ACC112 (cell line): Measurements from ENCODE around the gene APBB1IP.
"Not testable (repeated sequence)": the region's sequence is repeated elsewhere in the genome, so short reads cannot be mapped to it uniquely, and the experiment has no call there.

ENCODE experiments used
- H2AFZ ChIP-seq: fragments of 200-600 bp; sonication (generic); one replicate; pipeline ENCODE4 v1.6.0; 2017; ENCODE audit warnings: antibody characterized with exemption, low read length; ENCODE audit not compliant: unreplicated experiment
- H3K27ac ChIP-seq: fragments of 200-600 bp; sonication (generic); 2 replicates; pipeline ENCODE4 v1.5.1; 2014; ENCODE audit warnings: low read depth, mild to moderate bottlenecking, antibody characterized with exemption, low read length, moderate library complexity
- H3K27me3 ChIP-seq: fragments of 200-600 bp; sonication (generic); 2 replicates; pipeline ENCODE4 v1.6.1; 2014; ENCODE audit warnings: mild to moderate bottlenecking, antibody characterized with exemption, low read length, moderate library complexity, mixed read lengths; ENCODE audit not compliant: insufficient read depth
- H3K36me3 ChIP-seq: fragments of 200-600 bp; sonication (generic); 2 replicates; pipeline ENCODE4 v1.6.1; 2016; ENCODE audit warnings: mild to moderate bottlenecking, antibody characterized with exemption, low read length, moderate library complexity, mixed read lengths; ENCODE audit not compliant: insufficient read depth
- H3K4me1 ChIP-seq: fragments of 200-600 bp; sonication (generic); one replicate; pipeline ENCODE4 v1.6.1; 2016; ENCODE audit warnings: low read length, mixed read lengths; ENCODE audit not compliant: insufficient read depth, unreplicated experiment, control insufficient read depth
- H3K4me3 ChIP-seq: fragments of 200-600 bp; sonication (generic); 2 replicates; pipeline ENCODE4 v1.5.1; 2014; ENCODE audit warnings: mild to moderate bottlenecking, low read depth, low read length
- H3K79me2 ChIP-seq: fragments of 200-600 bp; sonication (generic); one replicate; pipeline ENCODE4 v1.6.0; 2016; ENCODE audit warnings: low read length; ENCODE audit not compliant: control insufficient read depth, unreplicated experiment, insufficient read depth

The APBB1IP gene

GRCh38 chr10:26457088-26457487 is 18.9 kb downstream of the APBB1IP start:
- no peak overlapping the region for H3K4me3 ChIP-seq
- H2AFZ ChIP-seq: no peak overlapping the region
- H3K79me2 ChIP-seq: no peaks in the 10 kb centered on the region
- peaks cover 3% of the 10 kb centered on the region for H3K4me1 ChIP-seq
- no peaks in the 10 kb centered on the region for H3K36me3 ChIP-seq
- no peak overlapping the region for H3K27ac ChIP-seq
- H3K27me3 ChIP-seq: no peaks in the 10 kb centered on the region

GRCh38 chr10:26460736-26461135 is 22.6 kb downstream of the APBB1IP start:
- H3K79me2 ChIP-seq: no peaks in the 10 kb centered on the region
- no peaks in the 10 kb centered on the region for H3K4me1 ChIP-seq

GRCh38 chr10:26463986-26464385 is 25.8 kb downstream of the APBB1IP start:
- H3K27me3 ChIP-seq: no peaks in the 10 kb centered on the region
- H3K36me3 ChIP-seq: no peaks in the 10 kb centered on the region
- H3K79me2 ChIP-seq: no peaks in the 10 kb centered on the region
- H3K4me1 ChIP-seq: peaks cover 6% of the 10 kb centered on the region
- no peak overlapping the region for H3K4me3 ChIP-seq
- H2AFZ ChIP-seq: no peak overlapping the region
- no peak overlapping the region for H3K27ac ChIP-seq

More at GRCh38 chr10:26460736-26461135, 22.6 kb downstream of the APBB1IP start:
- Histone ChIP-seq H2AFZ (no peak overlapping the region), H3K27me3 (no peaks in the 10 kb centered on the region), H3K4me3 (no peak overlapping the region), H3K27ac (no peak overlapping the region), H3K36me3 (no peaks in the 10 kb centered on the region)

- no peak overlapping the region for H2AFZ ChIP-seq
- H3K4me1 ChIP-seq: peaks cover 6% of the 10 kb centered on the region
- H3K79me2 ChIP-seq: no peaks in the 10 kb centered on the region
Measured at GRCh38 chr10:26464632-26465280, 26.6 kb downstream of the APBB1IP start.

DNA sequence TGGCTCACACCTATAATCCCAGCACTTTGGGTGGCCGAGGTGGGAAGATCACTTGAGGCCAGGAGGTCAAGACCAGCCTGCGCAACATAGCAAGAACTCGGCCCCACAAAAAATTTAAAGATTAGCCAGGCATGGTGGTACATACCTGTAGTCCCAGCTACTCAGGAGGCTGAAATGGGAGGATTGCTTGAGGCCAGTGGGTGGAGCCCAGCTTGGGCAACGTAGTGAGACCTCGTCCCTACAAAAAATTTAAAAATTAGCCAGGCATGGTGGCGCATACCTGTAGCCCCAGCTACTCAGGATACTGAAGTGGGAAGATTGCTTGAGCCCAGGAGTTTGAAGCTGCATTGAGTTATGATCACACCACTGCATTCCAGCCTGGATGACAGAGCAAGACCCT is 28.4 kb downstream of the APBB1IP start:
- H3K27me3 ChIP-seq, H3K4me1 ChIP-seq, H2AFZ ChIP-seq, H3K4me3 ChIP-seq, H3K27ac ChIP-seq, H3K79me2 ChIP-seq, H3K36me3 ChIP-seq: not testable (repeated sequence)

More at GRCh38 chr10:26464632-26465280, 26.6 kb downstream of the APBB1IP start:
- no peaks in the 10 kb centered on the region for H3K36me3 ChIP-seq
- H3K27me3 ChIP-seq: no peaks in the 10 kb centered on the region
- H3K4me3 ChIP-seq: no peak overlapping the region
- H3K27ac ChIP-seq: no peak overlapping the region

- Histone ChIP-seq H2AFZ (no peak overlapping the region), H3K4me1 (peaks cover 6% of the 10 kb centered on the region), H3K36me3 (no peaks in the 10 kb centered on the region), H3K27ac (no peak overlapping the region), H3K4me3 (no peak overlapping the region), H3K27me3 (no peaks in the 10 kb centered on the region), H3K79me2 (no peaks in the 10 kb centered on the region)
Measured at GRCh38 chr10:26467639-26468038, 29.5 kb downstream of the APBB1IP start.

- H3K27me3 ChIP-seq: no peaks in the 10 kb centered on the region
- H3K36me3 ChIP-seq: no peaks in the 10 kb centered on the region
- H3K4me1 ChIP-seq: peaks cover 6% of the 10 kb centered on the region
- H3K4me3 ChIP-seq: no peak overlapping the region
- H3K27ac ChIP-seq: no peak overlapping the region
- no peak overlapping the region for H2AFZ ChIP-seq
- no peaks in the 10 kb centered on the region for H3K79me2 ChIP-seq
Measured at GRCh38 chr10:26468291-26468690, 30.1 kb downstream of the APBB1IP start.

DNA sequence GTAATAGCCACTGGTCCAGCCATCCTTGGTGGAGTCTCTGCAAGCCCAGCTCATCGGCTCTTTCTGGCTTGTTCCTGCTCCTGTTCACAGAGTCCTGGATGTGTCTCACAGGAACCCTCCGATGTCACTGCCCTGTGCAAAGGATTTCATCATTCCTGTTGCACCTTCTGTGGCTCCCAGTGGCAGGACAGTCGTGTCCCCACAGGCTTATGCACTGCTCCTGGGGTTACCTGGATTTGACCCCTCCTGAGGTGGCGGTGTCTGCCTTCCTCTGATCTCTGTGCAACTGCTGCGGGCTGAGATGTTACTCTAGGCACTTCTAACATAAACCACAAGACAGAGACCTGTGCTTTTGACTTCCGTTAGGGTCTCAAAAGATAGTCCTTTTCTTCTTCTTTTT is 30.6 kb downstream of the APBB1IP start:
- H3K36me3 ChIP-seq: no peaks in the 10 kb centered on the region
- H2AFZ ChIP-seq: no peak overlapping the region
- H3K4me1 ChIP-seq: peaks cover 6% of the 10 kb centered on the region
- H3K79me2 ChIP-seq: no peaks in the 10 kb centered on the region
- no peak overlapping the region for H3K27ac ChIP-seq
- H3K27me3 ChIP-seq: no peaks in the 10 kb centered on the region
- H3K4me3 ChIP-seq: no peak overlapping the region

DNA sequence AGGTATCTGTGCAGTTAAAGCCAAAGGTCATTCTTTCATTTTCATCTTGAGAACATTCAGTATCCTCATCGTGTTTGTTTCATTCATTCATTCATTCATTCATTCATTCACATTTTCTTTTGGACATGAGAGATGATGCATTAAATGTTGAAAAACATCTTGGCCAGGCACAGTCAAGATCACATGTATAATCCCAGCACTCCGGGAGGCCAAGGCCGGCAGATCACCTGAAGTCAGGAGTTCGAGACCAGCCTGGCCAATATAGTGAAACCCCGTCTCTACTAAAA is 34.3 kb downstream of the APBB1IP start:
- Histone ChIP-seq H3K79me2 (no peaks in the 10 kb centered on the region), H2AFZ (no peak overlapping the region), H3K36me3 (no peaks in the 10 kb centered on the region), H3K27me3 (no peaks in the 10 kb centered on the region), H3K4me1 (peaks cover 6% of the 10 kb centered on the region), H3K4me3 (no peak overlapping the region), H3K27ac (no peak overlapping the region)

- H3K4me1 ChIP-seq: no peaks in the 10 kb centered on the region
- no peaks in the 10 kb centered on the region for H3K27me3 ChIP-seq
- H2AFZ ChIP-seq: no peak overlapping the region
- H3K36me3 ChIP-seq: no peaks in the 10 kb centered on the region
- no peaks in the 10 kb centered on the region for H3K79me2 ChIP-seq
- no peak overlapping the region for H3K27ac ChIP-seq
- H3K4me3 ChIP-seq: no peak overlapping the region
Measured at GRCh38 chr10:26474026-26474425, 35.9 kb downstream of the APBB1IP start.

DNA sequence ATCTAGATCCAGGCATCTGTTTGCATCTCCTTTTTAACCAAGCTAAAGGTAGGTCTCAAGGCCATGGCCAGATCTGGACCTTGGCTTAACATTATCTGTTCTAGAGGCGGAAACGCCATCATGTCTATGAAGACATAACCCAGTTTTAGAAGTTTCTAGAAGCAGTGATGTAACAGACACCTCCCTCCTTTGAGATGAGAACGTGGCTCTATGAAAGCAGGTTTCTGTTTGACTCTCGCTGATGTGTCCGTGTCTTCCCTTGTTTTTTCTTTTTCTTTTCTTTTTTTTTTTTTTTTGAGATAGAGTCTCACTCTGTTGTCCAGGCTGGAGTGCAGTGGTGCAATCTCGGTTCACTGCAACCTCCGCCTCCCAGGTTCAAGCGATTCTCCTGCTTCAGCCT is 36.7 kb downstream of the APBB1IP start:
- not testable (repeated sequence) for H2AFZ ChIP-seq, H3K79me2 ChIP-seq, H3K27me3 ChIP-seq, H3K4me3 ChIP-seq, H3K4me1 ChIP-seq, H3K36me3 ChIP-seq, H3K27ac ChIP-seq
